Nephron progenitor cell (in vitro differentiated cells): ENCODE results near the gene DRAXIN.
A peak's percentile ranks its signal among the peaks of the same experiment; 100 is the strongest.

ENCODE experiments used
- DNase-seq: peaks from one replicate; pipeline ENCODE4 v3.0.0; 2021
- H3K27ac Mint-ChIP-seq: 2 replicates; pipeline ENCODE4 v1.8.0; 2021; ENCODE audit warnings: mild to moderate bottlenecking, moderate library complexity, mixed read lengths
- H3K27me3 Mint-ChIP-seq: 2 replicates; pipeline ENCODE4 v1.8.0; 2021; ENCODE audit warnings: mild to moderate bottlenecking, low read depth, mixed read lengths; ENCODE audit not compliant: poor library complexity
- H3K36me3 Mint-ChIP-seq: 2 replicates; pipeline ENCODE4 v1.8.0; 2021; ENCODE audit warnings: low read depth, mixed read lengths
- H3K4me1 Mint-ChIP-seq: 2 replicates; pipeline ENCODE4 v1.8.0; 2021; ENCODE audit warnings: mixed read lengths
- H3K4me3 Mint-ChIP-seq: 2 replicates; pipeline ENCODE4 v1.8.0; 2021; ENCODE audit warnings: mild to moderate bottlenecking, moderate library complexity, mixed read lengths
- H3K9me3 Mint-ChIP-seq: 2 replicates; pipeline ENCODE4 v1.8.0; 2021; ENCODE audit warnings: mild to moderate bottlenecking, moderate library complexity, mixed read lengths
- CTCF ChIP-seq: fragments of 200-600 bp; sonication (generic); IDR thresholded peaks from 2 replicates; pipeline ENCODE4 v1.5.0; 2021; ENCODE audit warnings: antibody characterized with exemption

The DRAXIN gene

GRCh38 chr1:11708554-11709350, 17.2 kb downstream of the DRAXIN start:
- no peak overlapping the region for H3K27ac Mint-ChIP-seq
- peaks cover 50% of the 10 kb centered on the region for H3K4me1 Mint-ChIP-seq
- H3K4me3 Mint-ChIP-seq: no peak overlapping the region
- H3K9me3 Mint-ChIP-seq: no peaks in the 10 kb centered on the region
- DNase-seq: no peak
- no peak for TF ChIP-seq CTCF
- H3K36me3 Mint-ChIP-seq: peaks cover 3% of the 10 kb centered on the region
- H3K27me3 Mint-ChIP-seq: peaks cover 3% of the 10 kb centered on the region

DNA sequence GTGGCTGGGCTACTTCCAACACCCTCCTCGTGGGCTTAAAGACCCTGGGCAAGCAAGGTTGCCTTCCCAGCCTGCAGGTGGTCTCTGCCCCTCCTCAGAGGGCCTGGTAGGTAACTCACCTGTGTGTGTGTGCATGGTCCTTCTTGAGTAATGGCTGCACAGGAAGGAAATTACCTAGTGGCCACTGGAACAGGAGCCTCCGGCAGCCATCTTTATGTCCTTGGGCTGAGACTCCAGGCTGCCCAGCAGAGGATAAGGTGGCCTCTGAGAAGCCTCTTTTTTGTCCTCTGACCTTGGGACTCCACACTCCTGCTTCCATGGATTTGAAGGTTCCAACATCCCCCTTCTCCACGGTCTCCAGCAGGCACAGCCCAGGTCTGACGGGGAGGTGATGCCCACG, 20.0 kb downstream of the DRAXIN start:
- no peaks in the 10 kb centered on the region for H3K9me3 Mint-ChIP-seq
- peaks cover 49% of the 10 kb centered on the region for H3K4me1 Mint-ChIP-seq
- H3K27me3 Mint-ChIP-seq: peaks cover 9% of the 10 kb centered on the region
- H3K27ac Mint-ChIP-seq: no peak overlapping the region
- no peak for DNase-seq
- H3K4me3 Mint-ChIP-seq: no peak overlapping the region
- TF ChIP-seq CTCF: no peak
- H3K36me3 Mint-ChIP-seq: peaks cover 3% of the 10 kb centered on the region

GRCh38 chr1:11712285-11712684, 20.8 kb downstream of the DRAXIN start:
- no peak overlapping the region for H3K27ac Mint-ChIP-seq
- H3K4me3 Mint-ChIP-seq: no peak overlapping the region
- DNase-seq: no peak
- H3K4me1 Mint-ChIP-seq: peaks cover 41% of the 10 kb centered on the region
- no peaks in the 10 kb centered on the region for H3K9me3 Mint-ChIP-seq
- no peak for TF ChIP-seq CTCF
- H3K27me3 Mint-ChIP-seq: peaks cover 9% of the 10 kb centered on the region
- H3K36me3 Mint-ChIP-seq: peaks cover 3% of the 10 kb centered on the region

- peaks cover 3% of the 10 kb centered on the region for H3K36me3 Mint-ChIP-seq
- peaks cover 33% of the 10 kb centered on the region for H3K4me1 Mint-ChIP-seq
- no peak for DNase-seq
- peaks cover 9% of the 10 kb centered on the region for H3K27me3 Mint-ChIP-seq
- H3K9me3 Mint-ChIP-seq: no peaks in the 10 kb centered on the region
- no peak overlapping the region for H3K4me3 Mint-ChIP-seq
- no peak for TF ChIP-seq CTCF
- H3K27ac Mint-ChIP-seq: no peak overlapping the region
Observed at GRCh38 chr1:11713095-11713494, 21.6 kb downstream of the DRAXIN start.

DNA sequence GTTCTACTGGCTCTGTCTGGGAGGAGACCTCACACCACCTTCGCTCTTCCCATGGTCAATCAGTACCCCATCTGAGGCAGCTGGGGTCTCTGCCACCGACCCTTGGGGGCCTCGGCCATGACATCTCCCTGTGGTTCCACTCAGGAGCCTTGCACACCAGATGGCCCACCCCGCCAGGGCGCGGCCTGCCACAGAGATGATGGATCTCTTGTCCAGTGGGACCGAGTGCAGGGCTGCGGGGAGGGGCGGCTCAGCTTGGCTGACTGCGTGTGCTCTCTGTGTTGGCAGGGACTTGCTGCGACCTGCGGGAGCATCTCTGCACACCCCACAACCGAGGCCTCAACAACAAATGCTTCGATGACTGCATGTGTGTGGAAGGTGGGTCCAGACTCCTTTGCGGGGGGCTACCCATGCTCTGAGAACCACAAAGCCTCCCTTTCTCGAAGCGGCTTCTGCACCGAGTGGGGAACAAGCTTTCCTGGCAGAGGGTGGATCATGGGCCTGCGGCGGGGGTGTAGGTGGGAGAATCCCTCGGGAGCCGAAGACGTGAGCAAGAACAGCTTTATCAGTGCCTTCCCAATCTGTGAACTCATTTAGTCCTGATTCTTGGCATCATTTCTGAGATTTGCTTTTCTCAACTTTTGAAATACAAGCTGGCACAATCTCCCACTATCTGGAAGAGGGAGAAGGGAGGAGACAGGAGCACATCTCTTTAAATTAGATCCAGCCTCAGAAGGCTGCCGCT, 23.5 kb downstream of the DRAXIN start:
- peak overlapping the region; percentile 85 for H3K27ac Mint-ChIP-seq
- no peak for DNase-seq
- H3K36me3 Mint-ChIP-seq: no peaks in the 10 kb centered on the region
- no peak overlapping the region for H3K4me3 Mint-ChIP-seq
- no peak for TF ChIP-seq CTCF
- H3K4me1 Mint-ChIP-seq: peaks cover 24% of the 10 kb centered on the region
- H3K9me3 Mint-ChIP-seq: no peaks in the 10 kb centered on the region
- peaks cover 18% of the 10 kb centered on the region for H3K27me3 Mint-ChIP-seq
